ENCODE results near the gene DUSP5.

The DUSP5 gene

GRCh38 chr10:110499796-110500514 lies 2.2 kb downstream of the DUSP5 start:
- TF ChIP-seq CTCF (IDR thresholded peaks at IDR 0.05) = no peak

- no peak for TF ChIP-seq CTCF (IDR thresholded peaks at IDR 0.05)
These were observed 2.8 kb downstream of the DUSP5 start for GRCh38 chr10:110500515-110500905.

GRCh38 chr10:110501142-110501937 lies 3.6 kb downstream of the DUSP5 start:
- no peak for TF ChIP-seq CTCF (IDR thresholded peaks at IDR 0.05)

GRCh38 chr10:110502072-110502845 lies 4.6 kb downstream of the DUSP5 start:
- TF ChIP-seq CTCF (IDR thresholded peaks at IDR 0.05) = no peak

- no peak for TF ChIP-seq CTCF (IDR thresholded peaks at IDR 0.05)
These were observed 5.2 kb downstream of the DUSP5 start for GRCh38 chr10:110502851-110503301.

- TF ChIP-seq CTCF (IDR thresholded peaks at IDR 0.05) = no peak
These were observed 5.9 kb downstream of the DUSP5 start for GRCh38 chr10:110503528-110504110.

GRCh38 chr10:110504111-110504735 lies 6.5 kb downstream of the DUSP5 start:
- TF ChIP-seq CTCF (IDR thresholded peaks at IDR 0.05) = no peak

All from LNCAP (cell line).